HepG2 (cell line): Measurements from ENCODE around the gene TRPT1. TPM values are rescaled to one million over a fixed set of nuclear protein-coding genes. Genes with fewer than 3 reads are reported as not detected.
A peak's percentile ranks its signal among the peaks of the same experiment; 100 is the strongest.

Source experiments
- GABPA ChIP-seq, 2 experiments: IDR thresholded peaks; 2 replicates each; pipeline ENCODE4 v1.6.1; 2011 to 2016; ENCODE audit warnings: low read depth in 2 of 2, low read length in 1 of 2, missing biosample characterization in 1 of 2, missing genetic modification characterization in 1 of 2
- GATAD2A ChIP-seq: IDR thresholded peaks from 2 replicates; pipeline ENCODE4 v1.6.1; 2016
- HDAC1 ChIP-seq: sonication (generic); formaldehyde crosslinking; IDR thresholded peaks from 2 replicates; pipeline ENCODE4 v1.5.1; 2020; ENCODE audit warnings: mild to moderate bottlenecking, missing genetic modification reagents
- HNRNPK ChIP-seq: fragments of 200-400 bp; formaldehyde crosslinking; IDR thresholded peaks from 2 replicates; pipeline ENCODE4 v1.6.1; 2018; ENCODE audit warnings: low read length, low read depth, moderate library complexity, mild to moderate bottlenecking; ENCODE audit not compliant: poor library complexity, severe bottlenecking
- IKZF4 ChIP-seq: sonication (generic); formaldehyde crosslinking; IDR thresholded peaks from 2 replicates; pipeline ENCODE4 v1.5.1; 2020; ENCODE audit warnings: borderline replicate concordance, mild to moderate bottlenecking, low read depth, missing genetic modification reagents; ENCODE audit errors: not compliant biosample characterization
- KLF6 ChIP-seq: IDR thresholded peaks from 2 replicates; pipeline ENCODE4 v1.8.0; 2016; ENCODE audit warnings: missing biosample characterization, missing genetic modification reagents
- MEF2D ChIP-seq: sonication (generic); formaldehyde crosslinking; IDR thresholded peaks from 2 replicates; pipeline ENCODE4 v1.5.1; 2020; ENCODE audit warnings: mild to moderate bottlenecking, missing genetic modification reagents
- PAWR ChIP-seq: sonication (generic); formaldehyde crosslinking; IDR thresholded peaks from 2 replicates; pipeline ENCODE4 v1.4.0; 2020; ENCODE audit warnings: missing genetic modification reagents, mild to moderate bottlenecking, borderline replicate concordance
- POLR2A ChIP-seq, 2 experiments: IDR thresholded peaks; 2 replicates each; pipeline ENCODE4 v1.6.1; 2011; ENCODE audit warnings: low read depth in 2 of 2, low read length in 2 of 2, mild to moderate bottlenecking in 1 of 2, moderate library complexity in 1 of 2; ENCODE audit not compliant: insufficient read depth in 1 of 2
- SSRP1 ChIP-seq: IDR thresholded peaks from 2 replicates; pipeline ENCODE4 v1.6.1; 2016; ENCODE audit warnings: control low read depth
- ZBTB38 ChIP-seq: sonication (generic); formaldehyde crosslinking; IDR thresholded peaks from 2 replicates; pipeline ENCODE4 v1.5.1; 2020; ENCODE audit warnings: mild to moderate bottlenecking, missing genetic modification reagents
- ZFP37 ChIP-seq: sonication (generic); formaldehyde crosslinking; IDR thresholded peaks from 2 replicates; pipeline ENCODE4 v1.4.0; 2020; ENCODE audit warnings: missing genetic modification reagents, borderline replicate concordance
- ZFY ChIP-seq: sonication (generic); formaldehyde crosslinking; IDR thresholded peaks from 2 replicates; pipeline ENCODE4 v1.4.0; 2020; ENCODE audit warnings: missing genetic modification reagents
- polyA plus RNA-seq, 8 experiments: library from polyadenylated mRNA; depleted of rRNA in 3 of 8; stranded (reverse) in 7 of 8; unstranded in 1 of 8; fragments of >200 nt; fragmentation: Illumina TruSeq in 4 of 8; extraction: Trizol in 4 of 8; gene quantifications; 2 replicates each; pipeline versions ENCODE4 v1.2.1 to v1.2.3, GENCODE V29; 2011 to 2016; ENCODE audit warnings: low read depth in 4 of 8, missing spikeins in 1 of 8, mixed read lengths in 1 of 8; ENCODE audit not compliant: insufficient read depth in 1 of 8
- total RNA-seq, 5 experiments: library from RNA; depleted of rRNA; stranded (reverse); fragments of >200 nt; fragmentation: Illumina TruSeq; extraction: Trizol; gene quantifications; 2 replicates each; pipeline ENCODE4 v1.2.3, GENCODE V29; 2016; ENCODE audit warnings: low read depth in 1 of 5
- TF ChIP-seq, protein P1 (sequence below): IDR thresholded peaks from 2 replicates; pipeline ENCODE4 v1.6.1; 2016; ENCODE audit warnings: mild to moderate bottlenecking, missing biosample characterization, missing genetic modification reagents
- TF ChIP-seq, protein P2 (sequence below): IDR thresholded peaks from 2 replicates; pipeline ENCODE4 v1.6.1; 2018; ENCODE audit warnings: missing genetic modification reagents, mild to moderate bottlenecking, missing compliant biosample characterization
- TF ChIP-seq, protein P3 (sequence below): sonication (generic); formaldehyde crosslinking; IDR thresholded peaks from 2 replicates; pipeline ENCODE4 v1.4.0; 2020; ENCODE audit warnings: missing genetic modification reagents
- TF ChIP-seq, protein P4 (sequence below): IDR thresholded peaks from 2 replicates; pipeline ENCODE4 v1.6.1; 2016; ENCODE audit warnings: mild to moderate bottlenecking
- TF ChIP-seq, protein P5 (sequence below): sonication (generic); formaldehyde crosslinking; IDR thresholded peaks from 2 replicates; pipeline ENCODE4 v1.5.1; 2020; ENCODE audit warnings: mild to moderate bottlenecking, missing genetic modification reagents, moderate library complexity

TRPT1 gene
- total and polyA plus RNA-seq, 2 of the 13 experiments (the other 11 are each of a cell fraction or from before 2014, with no cell fraction given): 24.8 to 40.7 TPM

DNA sequence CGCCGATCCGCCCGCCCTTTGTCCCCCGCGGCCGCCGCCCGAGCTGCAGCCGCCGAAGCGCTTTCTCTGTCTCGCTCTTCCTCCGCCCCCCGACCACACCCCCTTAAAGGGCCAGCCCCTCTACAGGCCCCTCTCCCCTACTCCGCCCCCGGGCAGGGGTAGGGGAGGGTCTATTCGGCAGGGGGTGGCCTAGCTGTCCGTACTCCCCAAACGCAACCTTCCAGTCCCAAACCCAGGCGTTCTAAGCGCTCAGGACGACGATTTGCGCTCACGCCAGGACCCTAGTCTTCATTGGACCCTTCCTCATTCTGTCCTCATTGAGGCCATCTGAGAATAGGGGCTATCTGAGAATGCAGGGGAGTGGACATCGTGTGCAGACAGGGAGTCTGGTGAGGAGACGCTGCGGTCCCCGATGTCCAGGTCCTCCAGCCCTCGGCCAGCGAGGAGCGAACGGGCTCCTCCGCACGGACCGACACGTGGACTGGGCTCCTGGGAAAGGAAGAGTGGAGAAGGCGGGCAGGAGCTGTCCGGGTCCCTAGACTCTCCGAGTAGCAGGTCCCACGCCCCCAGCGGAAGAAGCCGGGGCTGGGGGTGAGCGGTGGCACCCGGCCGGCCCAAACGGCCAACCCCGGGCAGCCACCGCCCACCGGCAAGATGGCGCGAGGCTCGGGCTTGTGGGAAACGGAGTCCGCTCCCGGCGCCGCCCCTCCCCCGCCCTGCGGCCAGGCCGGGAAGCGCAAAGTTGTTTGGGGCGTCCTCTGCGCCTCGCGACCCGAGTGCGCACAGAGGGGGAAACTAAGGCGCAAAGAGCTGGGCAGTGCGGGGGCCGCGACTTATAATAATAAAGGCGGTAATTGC is 21.1 kb upstream of the TRPT1 start, which contains the start of gene PPP1R14B (continued):
- TF ChIP-seq MEF2D (CRISPR knock-in tag) (no peak), KLF6 (CRISPR knock-in tag) (0 out of 2 replicates have a peak, but pooled peaks have one; percentile 51), SSRP1 (CRISPR knock-in tag) (peak; percentile 85; the same call in 1 of the 2 replicates), GATAD2A (CRISPR knock-in tag) (peak; percentile 17; the same call in 1 of the 2 replicates), ZFY (CRISPR knock-in tag) (peak; percentile 77), POLR2A (IDR thresholded peaks at IDR 0.05; ENCODE audit: insufficient read depth in 1 of 2, low read depth in 2 of 2, low read length in 2 of 2) (peak in 1 of 2 experiments; percentile 44; a peak in 1 of 4 replicates), GABPA (IDR thresholded peaks at IDR 0.05; ENCODE audit: low read depth, low read length) (no peak), GABPA (CRISPR knock-in tag; IDR thresholded peaks at IDR 0.05; ENCODE audit: low read depth) (peak; percentile 57; the same call in 1 of the 2 replicates), PAWR (CRISPR knock-in tag) (0 out of 2 replicates have a peak, but pooled peaks have one; percentile 23), ZFP37 (CRISPR knock-in tag) (0 out of 2 replicates have a peak, but pooled peaks have one; percentile 18), IKZF4 (CRISPR knock-in tag) (no peak), HDAC1 (CRISPR knock-in tag) (peak; percentile 56; the same call in 1 of the 2 replicates), HNRNPK (peak; percentile 24), ZBTB38 (CRISPR knock-in tag) (0 out of 2 replicates have a peak, but pooled peaks have one; percentile 70)
- TF ChIP-seq, protein P1, sequence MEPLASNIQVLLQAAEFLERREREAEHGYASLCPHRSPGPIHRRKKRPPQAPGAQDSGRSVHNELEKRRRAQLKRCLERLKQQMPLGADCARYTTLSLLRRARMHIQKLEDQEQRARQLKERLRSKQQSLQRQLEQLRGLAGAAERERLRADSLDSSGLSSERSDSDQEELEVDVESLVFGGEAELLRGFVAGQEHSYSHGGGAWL: peak; percentile 82
- TF ChIP-seq, protein P2, sequence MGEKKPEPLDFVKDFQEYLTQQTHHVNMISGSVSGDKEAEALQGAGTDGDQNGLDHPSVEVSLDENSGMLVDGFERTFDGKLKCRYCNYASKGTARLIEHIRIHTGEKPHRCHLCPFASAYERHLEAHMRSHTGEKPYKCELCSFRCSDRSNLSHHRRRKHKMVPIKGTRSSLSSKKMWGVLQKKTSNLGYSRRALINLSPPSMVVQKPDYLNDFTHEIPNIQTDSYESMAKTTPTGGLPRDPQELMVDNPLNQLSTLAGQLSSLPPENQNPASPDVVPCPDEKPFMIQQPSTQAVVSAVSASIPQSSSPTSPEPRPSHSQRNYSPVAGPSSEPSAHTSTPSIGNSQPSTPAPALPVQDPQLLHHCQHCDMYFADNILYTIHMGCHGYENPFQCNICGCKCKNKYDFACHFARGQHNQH (CRISPR knock-in tag): 0 out of 2 replicates have a peak, but pooled peaks have one; percentile 33
- TF ChIP-seq, protein P3, sequence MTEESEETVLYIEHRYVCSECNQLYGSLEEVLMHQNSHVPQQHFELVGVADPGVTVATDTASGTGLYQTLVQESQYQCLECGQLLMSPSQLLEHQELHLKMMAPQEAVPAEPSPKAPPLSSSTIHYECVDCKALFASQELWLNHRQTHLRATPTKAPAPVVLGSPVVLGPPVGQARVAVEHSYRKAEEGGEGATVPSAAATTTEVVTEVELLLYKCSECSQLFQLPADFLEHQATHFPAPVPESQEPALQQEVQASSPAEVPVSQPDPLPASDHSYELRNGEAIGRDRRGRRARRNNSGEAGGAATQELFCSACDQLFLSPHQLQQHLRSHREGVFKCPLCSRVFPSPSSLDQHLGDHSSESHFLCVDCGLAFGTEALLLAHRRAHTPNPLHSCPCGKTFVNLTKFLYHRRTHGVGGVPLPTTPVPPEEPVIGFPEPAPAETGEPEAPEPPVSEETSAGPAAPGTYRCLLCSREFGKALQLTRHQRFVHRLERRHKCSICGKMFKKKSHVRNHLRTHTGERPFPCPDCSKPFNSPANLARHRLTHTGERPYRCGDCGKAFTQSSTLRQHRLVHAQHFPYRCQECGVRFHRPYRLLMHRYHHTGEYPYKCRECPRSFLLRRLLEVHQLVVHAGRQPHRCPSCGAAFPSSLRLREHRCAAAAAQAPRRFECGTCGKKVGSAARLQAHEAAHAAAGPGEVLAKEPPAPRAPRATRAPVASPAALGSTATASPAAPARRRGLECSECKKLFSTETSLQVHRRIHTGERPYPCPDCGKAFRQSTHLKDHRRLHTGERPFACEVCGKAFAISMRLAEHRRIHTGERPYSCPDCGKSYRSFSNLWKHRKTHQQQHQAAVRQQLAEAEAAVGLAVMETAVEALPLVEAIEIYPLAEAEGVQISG (CRISPR knock-in tag): peak; percentile 92
- TF ChIP-seq, protein P4, sequence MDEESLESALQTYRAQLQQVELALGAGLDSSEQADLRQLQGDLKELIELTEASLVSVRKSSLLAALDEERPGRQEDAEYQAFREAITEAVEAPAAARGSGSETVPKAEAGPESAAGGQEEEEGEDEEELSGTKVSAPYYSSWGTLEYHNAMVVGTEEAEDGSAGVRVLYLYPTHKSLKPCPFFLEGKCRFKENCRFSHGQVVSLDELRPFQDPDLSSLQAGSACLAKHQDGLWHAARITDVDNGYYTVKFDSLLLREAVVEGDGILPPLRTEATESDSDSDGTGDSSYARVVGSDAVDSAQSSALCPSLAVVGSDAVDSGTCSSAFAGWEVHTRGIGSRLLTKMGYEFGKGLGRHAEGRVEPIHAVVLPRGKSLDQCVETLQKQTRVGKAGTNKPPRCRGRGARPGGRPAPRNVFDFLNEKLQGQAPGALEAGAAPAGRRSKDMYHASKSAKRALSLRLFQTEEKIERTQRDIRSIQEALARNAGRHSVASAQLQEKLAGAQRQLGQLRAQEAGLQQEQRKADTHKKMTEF (CRISPR knock-in tag): peak; percentile 82
- TF ChIP-seq, protein P5, sequence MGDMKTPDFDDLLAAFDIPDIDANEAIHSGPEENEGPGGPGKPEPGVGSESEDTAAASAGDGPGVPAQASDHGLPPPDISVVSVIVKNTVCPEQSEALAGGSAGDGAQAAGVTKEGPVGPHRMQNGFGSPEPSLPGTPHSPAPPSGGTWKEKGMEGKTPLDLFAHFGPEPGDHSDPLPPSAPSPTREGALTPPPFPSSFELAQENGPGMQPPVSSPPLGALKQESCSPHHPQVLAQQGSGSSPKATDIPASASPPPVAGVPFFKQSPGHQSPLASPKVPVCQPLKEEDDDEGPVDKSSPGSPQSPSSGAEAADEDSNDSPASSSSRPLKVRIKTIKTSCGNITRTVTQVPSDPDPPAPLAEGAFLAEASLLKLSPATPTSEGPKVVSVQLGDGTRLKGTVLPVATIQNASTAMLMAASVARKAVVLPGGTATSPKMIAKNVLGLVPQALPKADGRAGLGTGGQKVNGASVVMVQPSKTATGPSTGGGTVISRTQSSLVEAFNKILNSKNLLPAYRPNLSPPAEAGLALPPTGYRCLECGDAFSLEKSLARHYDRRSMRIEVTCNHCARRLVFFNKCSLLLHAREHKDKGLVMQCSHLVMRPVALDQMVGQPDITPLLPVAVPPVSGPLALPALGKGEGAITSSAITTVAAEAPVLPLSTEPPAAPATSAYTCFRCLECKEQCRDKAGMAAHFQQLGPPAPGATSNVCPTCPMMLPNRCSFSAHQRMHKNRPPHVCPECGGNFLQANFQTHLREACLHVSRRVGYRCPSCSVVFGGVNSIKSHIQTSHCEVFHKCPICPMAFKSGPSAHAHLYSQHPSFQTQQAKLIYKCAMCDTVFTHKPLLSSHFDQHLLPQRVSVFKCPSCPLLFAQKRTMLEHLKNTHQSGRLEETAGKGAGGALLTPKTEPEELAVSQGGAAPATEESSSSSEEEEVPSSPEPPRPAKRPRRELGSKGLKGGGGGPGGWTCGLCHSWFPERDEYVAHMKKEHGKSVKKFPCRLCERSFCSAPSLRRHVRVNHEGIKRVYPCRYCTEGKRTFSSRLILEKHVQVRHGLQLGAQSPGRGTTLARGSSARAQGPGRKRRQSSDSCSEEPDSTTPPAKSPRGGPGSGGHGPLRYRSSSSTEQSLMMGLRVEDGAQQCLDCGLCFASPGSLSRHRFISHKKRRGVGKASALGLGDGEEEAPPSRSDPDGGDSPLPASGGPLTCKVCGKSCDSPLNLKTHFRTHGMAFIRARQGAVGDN (CRISPR knock-in tag): peak; percentile 92
